Progenitor cell of endocrine pancreas (in vitro differentiated cells): ENCODE data around the gene PRICKLE4. TPM values are rescaled to one million over a fixed set of nuclear protein-coding genes. Genes with fewer than 3 reads are reported as not detected.

ENCODE experiments used
- DNase-seq: peaks from one replicate; pipeline ENCODE4 v3.0.0; 2021; ENCODE audit warnings: low spot score; ENCODE audit not compliant: unreplicated experiment
- H3K27ac Mint-ChIP-seq: 2 replicates; pipeline ENCODE4 v1.8.0; 2021; ENCODE audit warnings: mild to moderate bottlenecking, moderate library complexity, mixed read lengths
- H3K27me3 Mint-ChIP-seq: 2 replicates; pipeline ENCODE4 v1.8.0; 2021; ENCODE audit warnings: mixed read lengths
- H3K36me3 Mint-ChIP-seq: 2 replicates; pipeline ENCODE4 v1.8.0; 2022; ENCODE audit warnings: mixed read lengths; ENCODE audit not compliant: insufficient read depth
- H3K4me1 Mint-ChIP-seq: 2 replicates; pipeline ENCODE4 v1.8.0; 2021; ENCODE audit warnings: low read depth, mixed read lengths
- H3K4me3 Mint-ChIP-seq: 2 replicates; pipeline ENCODE4 v1.8.0; 2021; ENCODE audit warnings: low read depth, mild to moderate bottlenecking, moderate library complexity, mixed read lengths
- H3K9me3 Mint-ChIP-seq: 2 replicates; pipeline ENCODE4 v1.8.0; 2021; ENCODE audit warnings: low read depth, mixed read lengths
- total RNA-seq: library from RNA; stranded (reverse); gene quantifications from 2 replicates; pipeline ENCODE4 v1.2.1, GENCODE V29; 2021
- TF ChIP-seq, protein P1 (sequence below): fragments of 200-600 bp; sonication (generic); IDR thresholded peaks from one replicate; pipeline ENCODE4 v1.5.0; 2021; ENCODE audit warnings: antibody characterized with exemption, mild to moderate bottlenecking; ENCODE audit not compliant: unreplicated experiment

The PRICKLE4 gene
- total RNA-seq, 1 donor from 2014 or later = 4.9 TPM

DNA sequence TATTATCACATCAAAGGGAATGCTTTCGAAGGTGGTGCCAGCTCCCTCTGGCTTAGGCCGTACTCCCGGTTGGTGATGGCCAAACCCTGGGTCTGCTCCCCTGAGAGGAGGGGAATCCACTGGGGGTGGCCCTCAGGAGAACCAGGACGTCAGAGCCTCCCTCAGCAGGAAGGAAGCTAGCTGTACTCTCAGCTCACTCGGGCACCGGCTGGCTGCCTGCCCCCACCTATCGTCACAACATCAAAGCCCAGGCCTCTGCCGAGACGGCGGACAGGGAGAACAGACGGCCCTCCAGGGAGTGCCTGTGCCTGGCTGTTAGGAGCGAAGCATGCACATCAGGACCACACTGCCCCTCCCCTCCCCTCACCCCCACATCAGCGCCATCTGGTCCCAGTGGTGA is 24.2 kb upstream of the PRICKLE4 start:
- Mint-ChIP-seq H3K36me3 (no peaks in the 10 kb centered on the region), H3K4me3 (no peak overlapping the region), H3K9me3 (no peaks in the 10 kb centered on the region), H3K4me1 (no peaks in the 10 kb centered on the region), H3K27ac (no peak overlapping the region), H3K27me3 (peaks cover 16% of the 10 kb centered on the region)
- DNase-seq = no peak
- TF ChIP-seq, protein P1, sequence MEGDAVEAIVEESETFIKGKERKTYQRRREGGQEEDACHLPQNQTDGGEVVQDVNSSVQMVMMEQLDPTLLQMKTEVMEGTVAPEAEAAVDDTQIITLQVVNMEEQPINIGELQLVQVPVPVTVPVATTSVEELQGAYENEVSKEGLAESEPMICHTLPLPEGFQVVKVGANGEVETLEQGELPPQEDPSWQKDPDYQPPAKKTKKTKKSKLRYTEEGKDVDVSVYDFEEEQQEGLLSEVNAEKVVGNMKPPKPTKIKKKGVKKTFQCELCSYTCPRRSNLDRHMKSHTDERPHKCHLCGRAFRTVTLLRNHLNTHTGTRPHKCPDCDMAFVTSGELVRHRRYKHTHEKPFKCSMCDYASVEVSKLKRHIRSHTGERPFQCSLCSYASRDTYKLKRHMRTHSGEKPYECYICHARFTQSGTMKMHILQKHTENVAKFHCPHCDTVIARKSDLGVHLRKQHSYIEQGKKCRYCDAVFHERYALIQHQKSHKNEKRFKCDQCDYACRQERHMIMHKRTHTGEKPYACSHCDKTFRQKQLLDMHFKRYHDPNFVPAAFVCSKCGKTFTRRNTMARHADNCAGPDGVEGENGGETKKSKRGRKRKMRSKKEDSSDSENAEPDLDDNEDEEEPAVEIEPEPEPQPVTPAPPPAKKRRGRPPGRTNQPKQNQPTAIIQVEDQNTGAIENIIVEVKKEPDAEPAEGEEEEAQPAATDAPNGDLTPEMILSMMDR = no peak

DNA sequence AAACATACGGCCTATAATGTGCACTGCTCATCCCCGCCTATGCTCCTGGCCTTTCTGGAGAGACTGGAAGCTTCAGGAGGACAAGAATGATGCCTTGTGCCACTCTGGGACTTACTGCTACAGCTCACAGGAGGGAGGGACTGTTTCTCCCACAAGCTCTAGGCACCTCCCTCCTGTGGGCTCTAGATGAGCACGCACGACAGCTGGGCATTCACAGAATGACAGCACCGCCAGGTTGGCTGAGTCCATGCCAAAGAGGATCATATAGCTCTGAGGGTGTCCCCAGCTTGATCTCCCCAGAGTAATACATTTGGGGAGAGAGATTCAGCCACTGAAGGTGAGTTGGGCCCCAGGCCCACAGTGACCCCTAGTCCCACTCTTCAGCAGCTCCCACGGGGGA is 23.3 kb upstream of the PRICKLE4 start:
- Mint-ChIP-seq H3K36me3 (no peaks in the 10 kb centered on the region), H3K4me1 (no peaks in the 10 kb centered on the region), H3K27ac (no peak overlapping the region), H3K4me3 (no peak overlapping the region), H3K27me3 (peaks cover 18% of the 10 kb centered on the region), H3K9me3 (no peaks in the 10 kb centered on the region)
- DNase-seq = no peak
- TF ChIP-seq, protein P1 = no peak

DNA sequence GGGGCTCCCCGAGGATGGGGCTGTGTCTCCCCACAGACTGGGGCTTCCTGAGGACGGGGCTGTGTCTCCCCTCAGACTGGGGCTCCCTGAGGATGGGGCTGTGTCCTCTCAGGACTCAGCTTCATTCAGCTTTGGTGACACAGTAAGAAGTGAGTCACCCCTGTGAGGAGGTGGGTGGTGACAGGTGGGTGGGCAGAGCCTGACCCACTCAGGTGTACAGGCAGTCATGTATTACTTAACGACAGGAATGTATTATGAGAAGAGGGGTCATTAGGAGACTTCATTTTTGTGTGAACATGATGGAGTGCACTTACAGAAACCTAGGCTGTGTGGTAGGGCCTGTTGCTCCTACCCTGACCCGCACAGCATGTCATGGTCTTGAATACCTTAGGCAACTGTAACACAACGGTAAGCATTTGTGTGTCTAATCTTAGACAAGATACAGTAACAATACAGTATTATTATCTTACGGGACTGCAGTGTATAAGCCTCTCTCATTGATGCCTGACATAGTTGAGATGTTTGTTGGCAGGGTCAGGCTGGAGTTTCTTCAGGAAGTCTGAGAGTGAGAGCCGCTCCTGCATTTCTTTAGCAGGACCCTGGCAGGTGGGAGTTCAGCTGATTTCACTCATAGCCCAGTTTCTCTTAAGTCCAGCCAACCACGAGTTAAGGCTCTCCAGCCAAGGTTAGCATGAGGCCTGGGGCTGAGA is 22.5 kb upstream of the PRICKLE4 start:
- Mint-ChIP-seq H3K27me3 (peaks cover 17% of the 10 kb centered on the region), H3K4me1 (no peaks in the 10 kb centered on the region), H3K9me3 (no peaks in the 10 kb centered on the region), H3K27ac (no peak overlapping the region), H3K36me3 (no peaks in the 10 kb centered on the region), H3K4me3 (no peak overlapping the region)
- TF ChIP-seq, protein P1 = no peak
- DNase-seq = no peak

DNA sequence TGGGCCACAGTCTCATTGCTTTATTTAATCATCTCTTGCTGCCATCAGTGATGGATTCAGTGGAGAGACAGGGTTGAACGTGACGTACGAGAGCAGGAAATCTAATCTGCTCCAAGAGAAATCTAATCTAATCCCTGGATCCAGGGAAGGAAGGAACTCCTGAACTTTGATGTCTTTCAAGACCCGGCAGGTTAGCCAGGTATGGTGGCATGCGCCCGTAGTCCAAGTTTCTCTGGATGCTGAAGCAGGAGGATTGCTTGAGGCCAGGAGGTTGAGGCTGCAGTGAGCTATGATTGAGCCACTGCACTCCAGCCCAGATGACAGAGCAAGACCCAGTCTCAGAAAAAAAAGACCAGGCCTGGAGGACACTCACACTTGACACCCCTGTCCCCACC is 21.9 kb upstream of the PRICKLE4 start:
- Mint-ChIP-seq H3K27ac (no peak overlapping the region), H3K27me3 (peaks cover 15% of the 10 kb centered on the region), H3K4me1 (no peaks in the 10 kb centered on the region), H3K4me3 (no peak overlapping the region), H3K9me3 (no peaks in the 10 kb centered on the region), H3K36me3 (no peaks in the 10 kb centered on the region)
- DNase-seq = no peak
- TF ChIP-seq, protein P1 = no peak

DNA sequence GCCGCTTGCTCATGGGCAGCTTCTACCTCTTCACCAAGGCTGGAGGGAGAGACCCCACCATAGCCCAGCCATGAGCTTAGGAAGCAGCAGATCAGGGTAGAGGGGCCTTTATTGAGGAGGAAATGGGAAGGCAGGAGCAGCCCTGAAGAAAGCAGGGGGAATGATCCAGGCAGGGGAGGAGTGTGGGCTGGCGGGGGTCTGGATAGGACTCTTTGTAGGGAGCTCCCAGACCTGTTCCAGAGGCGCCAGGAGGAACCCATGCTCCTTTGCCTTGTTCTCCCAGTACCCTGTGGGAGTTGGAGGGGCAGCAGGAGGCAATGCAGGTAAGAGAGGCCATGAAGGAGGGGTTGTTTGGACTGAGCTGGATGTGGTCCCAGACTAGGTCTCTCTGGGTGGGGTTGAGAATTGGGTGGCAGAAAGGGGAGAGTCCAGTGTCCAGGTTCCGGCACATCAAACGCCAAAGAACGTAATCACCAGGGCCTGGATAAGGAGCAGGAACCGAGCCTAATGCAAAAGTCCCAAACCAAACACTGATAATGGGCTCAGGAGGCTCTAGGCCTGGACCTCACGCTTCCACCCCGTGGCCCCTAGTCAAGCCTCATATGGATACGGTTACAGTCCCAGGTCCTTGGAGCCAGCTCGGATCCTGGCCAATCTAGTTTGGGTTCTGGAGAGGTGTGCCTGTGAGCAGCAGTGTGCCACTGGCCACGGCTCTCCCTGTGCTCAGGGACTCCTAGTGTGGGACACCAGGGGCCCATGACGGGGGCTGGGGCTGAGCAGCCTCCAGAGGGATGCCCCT is 21.3 kb upstream of the PRICKLE4 start:
- TF ChIP-seq, protein P1 = no peak
- Mint-ChIP-seq H3K36me3 (no peaks in the 10 kb centered on the region), H3K9me3 (no peaks in the 10 kb centered on the region), H3K4me3 (no peak overlapping the region), H3K27me3 (peaks cover 15% of the 10 kb centered on the region), H3K27ac (no peak overlapping the region), H3K4me1 (no peaks in the 10 kb centered on the region)
- DNase-seq = no peak
